ENCODE data around the gene ALDH4A1. TPM values are rescaled to one million over a fixed set of nuclear protein-coding genes. Genes with fewer than 3 reads are reported as not detected.

Gene ALDH4A1
- total and polyA plus RNA-seq, 10 of the 15 experiments (the other 5 are each of a cell fraction or from before 2014, with no cell fraction given): 0.06 to 25.5 (median 13.0) TPM

DNA sequence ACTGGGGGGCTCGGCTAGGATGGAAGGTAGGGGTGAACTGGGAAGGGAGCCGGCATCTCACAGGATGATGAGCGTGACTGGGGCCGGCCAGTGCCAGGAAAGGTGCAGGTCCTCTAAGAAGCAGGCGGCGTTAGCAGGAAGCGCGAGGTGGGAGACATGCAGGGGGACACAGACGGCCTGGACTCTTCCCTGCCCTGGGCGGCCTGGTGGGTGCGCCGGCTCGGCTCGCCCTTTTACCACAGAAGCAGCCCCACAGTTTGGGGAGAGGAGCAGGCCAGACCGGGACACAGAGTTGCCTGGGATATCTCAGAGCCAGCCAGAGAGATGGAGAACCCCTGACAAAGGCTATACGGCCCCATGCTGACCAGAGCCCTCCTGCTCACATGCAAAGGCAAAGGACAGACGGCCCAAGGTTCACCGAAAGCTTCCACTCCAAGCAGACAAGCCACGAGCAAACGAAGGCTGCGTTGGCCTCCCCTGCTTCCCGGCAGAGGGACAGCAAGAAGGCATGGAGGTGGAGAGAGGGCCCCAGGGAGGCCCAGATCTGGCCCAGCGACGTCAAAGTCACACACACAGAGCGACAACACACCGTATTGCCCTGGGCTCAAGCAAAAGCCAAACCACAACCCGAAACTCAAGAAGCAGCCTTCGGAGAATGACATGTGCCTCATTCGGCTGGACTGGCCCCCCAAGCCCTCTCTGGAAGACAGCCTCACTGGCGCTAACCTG lies 14.9 kb upstream of the ALDH4A1 start:
- 94% methylated on average over 24 of the region's 30 CpGs for WGBS (ENCODE audit: insufficient coverage, insufficient replicate concordance, low lambda C conversion rate, missing lambda C conversion rate)
- FAIRE-seq: no peak
- TF ChIP-seq EP300 (IDR thresholded peaks at IDR 0.05; ENCODE audit: borderline replicate concordance in 1 of 2, control insufficient read depth in 1 of 2, low read depth in 2 of 2, low read length in 2 of 2) (no peak), KAT2A (conservative IDR thresholded peaks at IDR 0.05; ENCODE audit: control insufficient read depth, low read depth, low read length) (no peak), POLR2AphosphoS5 (IDR thresholded peaks at IDR 0.05; ENCODE audit: low read length) (no peak), CBFB (IDR thresholded peaks at IDR 0.05; ENCODE audit: low read depth) (no peak), CBX3 (IDR thresholded peaks at IDR 0.05; ENCODE audit: borderline replicate concordance, low read depth) (no peak), MTA3 (IDR thresholded peaks at IDR 0.05; ENCODE audit: borderline replicate concordance, low read length) (no peak), PAX8 (IDR thresholded peaks at IDR 0.05) (no peak), HDAC2 (IDR thresholded peaks at IDR 0.05) (no peak)
- TF ChIP-seq, protein P1, sequence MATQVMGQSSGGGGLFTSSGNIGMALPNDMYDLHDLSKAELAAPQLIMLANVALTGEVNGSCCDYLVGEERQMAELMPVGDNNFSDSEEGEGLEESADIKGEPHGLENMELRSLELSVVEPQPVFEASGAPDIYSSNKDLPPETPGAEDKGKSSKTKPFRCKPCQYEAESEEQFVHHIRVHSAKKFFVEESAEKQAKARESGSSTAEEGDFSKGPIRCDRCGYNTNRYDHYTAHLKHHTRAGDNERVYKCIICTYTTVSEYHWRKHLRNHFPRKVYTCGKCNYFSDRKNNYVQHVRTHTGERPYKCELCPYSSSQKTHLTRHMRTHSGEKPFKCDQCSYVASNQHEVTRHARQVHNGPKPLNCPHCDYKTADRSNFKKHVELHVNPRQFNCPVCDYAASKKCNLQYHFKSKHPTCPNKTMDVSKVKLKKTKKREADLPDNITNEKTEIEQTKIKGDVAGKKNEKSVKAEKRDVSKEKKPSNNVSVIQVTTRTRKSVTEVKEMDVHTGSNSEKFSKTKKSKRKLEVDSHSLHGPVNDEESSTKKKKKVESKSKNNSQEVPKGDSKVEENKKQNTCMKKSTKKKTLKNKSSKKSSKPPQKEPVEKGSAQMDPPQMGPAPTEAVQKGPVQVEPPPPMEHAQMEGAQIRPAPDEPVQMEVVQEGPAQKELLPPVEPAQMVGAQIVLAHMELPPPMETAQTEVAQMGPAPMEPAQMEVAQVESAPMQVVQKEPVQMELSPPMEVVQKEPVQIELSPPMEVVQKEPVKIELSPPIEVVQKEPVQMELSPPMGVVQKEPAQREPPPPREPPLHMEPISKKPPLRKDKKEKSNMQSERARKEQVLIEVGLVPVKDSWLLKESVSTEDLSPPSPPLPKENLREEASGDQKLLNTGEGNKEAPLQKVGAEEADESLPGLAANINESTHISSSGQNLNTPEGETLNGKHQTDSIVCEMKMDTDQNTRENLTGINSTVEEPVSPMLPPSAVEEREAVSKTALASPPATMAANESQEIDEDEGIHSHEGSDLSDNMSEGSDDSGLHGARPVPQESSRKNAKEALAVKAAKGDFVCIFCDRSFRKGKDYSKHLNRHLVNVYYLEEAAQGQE (IDR thresholded peaks at IDR 0.05; ENCODE audit: low read depth, low read length): no peak
- TF ChIP-seq, protein P2, sequence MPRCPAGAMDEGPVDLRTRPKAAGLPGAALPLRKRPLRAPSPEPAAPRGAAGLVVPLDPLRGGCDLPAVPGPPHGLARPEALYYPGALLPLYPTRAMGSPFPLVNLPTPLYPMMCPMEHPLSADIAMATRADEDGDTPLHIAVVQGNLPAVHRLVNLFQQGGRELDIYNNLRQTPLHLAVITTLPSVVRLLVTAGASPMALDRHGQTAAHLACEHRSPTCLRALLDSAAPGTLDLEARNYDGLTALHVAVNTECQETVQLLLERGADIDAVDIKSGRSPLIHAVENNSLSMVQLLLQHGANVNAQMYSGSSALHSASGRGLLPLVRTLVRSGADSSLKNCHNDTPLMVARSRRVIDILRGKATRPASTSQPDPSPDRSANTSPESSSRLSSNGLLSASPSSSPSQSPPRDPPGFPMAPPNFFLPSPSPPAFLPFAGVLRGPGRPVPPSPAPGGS (IDR thresholded peaks at IDR 0.05; ENCODE audit: borderline replicate concordance, insufficient read depth, low read depth, low read length, poor library complexity, severe bottlenecking): no peak
- TF ChIP-seq, protein P3, sequence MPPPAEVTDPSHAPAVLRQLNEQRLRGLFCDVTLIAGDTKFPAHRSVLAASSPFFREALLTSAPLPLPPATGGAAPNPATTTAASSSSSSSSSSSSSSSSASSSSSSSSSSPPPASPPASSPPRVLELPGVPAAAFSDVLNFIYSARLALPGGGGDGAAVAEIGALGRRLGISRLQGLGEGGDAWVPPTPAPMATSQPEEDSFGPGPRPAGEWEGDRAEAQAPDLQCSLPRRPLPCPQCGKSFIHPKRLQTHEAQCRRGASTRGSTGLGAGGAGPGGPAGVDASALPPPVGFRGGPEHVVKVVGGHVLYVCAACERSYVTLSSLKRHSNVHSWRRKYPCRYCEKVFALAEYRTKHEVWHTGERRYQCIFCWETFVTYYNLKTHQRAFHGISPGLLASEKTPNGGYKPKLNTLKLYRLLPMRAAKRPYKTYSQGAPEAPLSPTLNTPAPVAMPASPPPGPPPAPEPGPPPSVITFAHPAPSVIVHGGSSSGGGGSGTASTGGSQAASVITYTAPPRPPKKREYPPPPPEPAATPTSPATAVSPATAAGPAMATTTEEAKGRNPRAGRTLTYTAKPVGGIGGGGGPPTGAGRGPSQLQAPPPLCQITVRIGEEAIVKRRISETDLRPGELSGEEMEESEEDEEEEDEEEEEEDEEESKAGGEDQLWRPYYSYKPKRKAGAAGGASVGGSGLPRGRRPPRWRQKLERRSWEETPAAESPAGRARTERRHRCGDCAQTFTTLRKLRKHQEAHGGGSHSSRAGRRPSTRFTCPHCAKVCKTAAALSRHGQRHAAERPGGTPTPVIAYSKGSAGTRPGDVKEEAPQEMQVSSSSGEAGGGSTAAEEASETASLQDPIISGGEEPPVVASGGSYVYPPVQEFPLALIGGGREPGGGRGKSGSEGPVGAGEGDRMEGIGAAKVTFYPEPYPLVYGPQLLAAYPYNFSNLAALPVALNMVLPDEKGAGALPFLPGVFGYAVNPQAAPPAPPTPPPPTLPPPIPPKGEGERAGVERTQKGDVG (CRISPR knock-in tag; IDR thresholded peaks at IDR 0.05): no peak
- TF ChIP-seq, protein P4, sequence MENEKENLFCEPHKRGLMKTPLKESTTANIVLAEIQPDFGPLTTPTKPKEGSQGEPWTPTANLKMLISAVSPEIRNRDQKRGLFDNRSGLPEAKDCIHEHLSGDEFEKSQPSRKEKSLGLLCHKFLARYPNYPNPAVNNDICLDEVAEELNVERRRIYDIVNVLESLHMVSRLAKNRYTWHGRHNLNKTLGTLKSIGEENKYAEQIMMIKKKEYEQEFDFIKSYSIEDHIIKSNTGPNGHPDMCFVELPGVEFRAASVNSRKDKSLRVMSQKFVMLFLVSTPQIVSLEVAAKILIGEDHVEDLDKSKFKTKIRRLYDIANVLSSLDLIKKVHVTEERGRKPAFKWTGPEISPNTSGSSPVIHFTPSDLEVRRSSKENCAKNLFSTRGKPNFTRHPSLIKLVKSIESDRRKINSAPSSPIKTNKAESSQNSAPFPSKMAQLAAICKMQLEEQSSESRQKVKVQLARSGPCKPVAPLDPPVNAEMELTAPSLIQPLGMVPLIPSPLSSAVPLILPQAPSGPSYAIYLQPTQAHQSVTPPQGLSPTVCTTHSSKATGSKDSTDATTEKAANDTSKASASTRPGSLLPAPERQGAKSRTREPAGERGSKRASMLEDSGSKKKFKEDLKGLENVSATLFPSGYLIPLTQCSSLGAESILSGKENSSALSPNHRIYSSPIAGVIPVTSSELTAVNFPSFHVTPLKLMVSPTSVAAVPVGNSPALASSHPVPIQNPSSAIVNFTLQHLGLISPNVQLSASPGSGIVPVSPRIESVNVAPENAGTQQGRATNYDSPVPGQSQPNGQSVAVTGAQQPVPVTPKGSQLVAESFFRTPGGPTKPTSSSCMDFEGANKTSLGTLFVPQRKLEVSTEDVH (IDR thresholded peaks at IDR 0.05; ENCODE audit: low read depth, partially characterized antibody): no peak

More for the DNA sequence above, 14.9 kb upstream of the ALDH4A1 start:
- H3K27ac ChIP-seq (ENCODE audit: control insufficient read depth, insufficient read depth): no peak overlapping the region
- POLR2A ChIA-PET: no interaction called here
- intact Hi-C loops (cut with micrococcal nuclease; ENCODE audit: unreplicated experiment) (no loop called here), in situ Hi-C loops (cut with MboI) (no loop called here)
- RAD21 ChIA-PET (ENCODE audit: unreplicated experiment): no interaction called here
- no peaks in the 10 kb centered on the region for H4K20me1 ChIP-seq (ENCODE audit: control insufficient read depth, insufficient read depth)
- no peak overlapping the region for H3K9ac ChIP-seq (ENCODE audit: control insufficient read depth, insufficient read depth, low read length)
- no peak overlapping the region for H3K4me3 ChIP-seq
- H3K4me1 ChIP-seq (ENCODE audit: control insufficient read depth, insufficient read depth, low read length): no peaks in the 10 kb centered on the region
- no peak overlapping the region for H3K4me2 ChIP-seq (ENCODE audit: control insufficient read depth, insufficient read depth)
- SMC1A ChIA-PET (ENCODE audit: uncharacterized antibody, unreplicated experiment): no interaction called here
- no peak overlapping the region for H2AFZ ChIP-seq (ENCODE audit: control insufficient read depth, low read depth, low read length)
- no peaks in the 10 kb centered on the region for H3K27me3 ChIP-seq (replicated peaks in 1 of 2; ENCODE audit: control insufficient read depth in 2 of 2, insufficient read depth in 2 of 2, low read length in 1 of 2)
- H3K79me2 ChIP-seq (ENCODE audit: control insufficient read depth, insufficient read depth, low read length): no peaks in the 10 kb centered on the region
- H3K9me3 ChIP-seq (replicated peaks; ENCODE audit: control insufficient read depth, insufficient read depth, low read length): no peaks in the 10 kb centered on the region
- ATAC-seq: no peak
- BruUV-seq (replicated peaks): no TSS peak
- no peak for DNase-seq (ENCODE audit: low read depth, low spot score)
- peaks cover 0 to 12% of the 10 kb centered on the region in 2 experiments for H3K36me3 ChIP-seq (ENCODE audit: control insufficient read depth in 2 of 2, insufficient read depth in 2 of 2, low read length in 1 of 2)
- CTCF ChIA-PET: no interaction called here
